GM12875 (cell line): ENCODE data around the gene HPCA.

Experiments
- H3K4me3 ChIP-seq: one replicate; pipeline ENCODE4 v1.5.1; 2011; ENCODE audit warnings: low read depth, low read length, control low read depth
- CTCF ChIP-seq: IDR thresholded peaks from 2 replicates; pipeline ENCODE4 v1.5.1; 2011; ENCODE audit warnings: low read depth, mild to moderate bottlenecking, control low read depth, inconsistent platforms, low read length, moderate library complexity, borderline replicate concordance; ENCODE audit not compliant: insufficient read depth

Gene HPCA

GRCh38 chr1:32918179-32918578, 31.9 kb downstream of the HPCA start:
- TF ChIP-seq CTCF: no peak
- H3K4me3 ChIP-seq: no peak overlapping the region

- TF ChIP-seq CTCF: no peak
- H3K4me3 ChIP-seq: no peak overlapping the region
Observed at GRCh38 chr1:32919811-32920733, 33.8 kb downstream of the HPCA start.

- TF ChIP-seq CTCF: no peak
- no peak overlapping the region for H3K4me3 ChIP-seq
Observed at GRCh38 chr1:32920833-32921232, 34.5 kb downstream of the HPCA start.

GRCh38 chr1:32924881-32925344, 38.6 kb downstream of the HPCA start:
- H3K4me3 ChIP-seq: no peak overlapping the region
- TF ChIP-seq CTCF: no peak

- H3K4me3 ChIP-seq: no peak overlapping the region
- TF ChIP-seq CTCF: no peak
Observed at GRCh38 chr1:32925403-32926162, 39.3 kb downstream of the HPCA start.

GRCh38 chr1:32926562-32926961, 40.3 kb downstream of the HPCA start:
- no peak overlapping the region for H3K4me3 ChIP-seq
- TF ChIP-seq CTCF: no peak
